Nephron progenitor cell (in vitro differentiated cells): ENCODE measurements around the gene EPHB4.
A peak's percentile ranks its signal among the peaks of the same experiment; 100 is the strongest.

Source experiments
- DNase-seq: peaks from one replicate; pipeline ENCODE4 v3.0.0; 2021
- H3K27ac Mint-ChIP-seq: 2 replicates; pipeline ENCODE4 v1.8.0; 2021; ENCODE audit warnings: mild to moderate bottlenecking, moderate library complexity, mixed read lengths
- H3K27me3 Mint-ChIP-seq: 2 replicates; pipeline ENCODE4 v1.8.0; 2021; ENCODE audit warnings: mild to moderate bottlenecking, low read depth, mixed read lengths; ENCODE audit not compliant: poor library complexity
- H3K36me3 Mint-ChIP-seq: 2 replicates; pipeline ENCODE4 v1.8.0; 2021; ENCODE audit warnings: low read depth, mixed read lengths
- H3K4me1 Mint-ChIP-seq: 2 replicates; pipeline ENCODE4 v1.8.0; 2021; ENCODE audit warnings: mixed read lengths
- H3K4me3 Mint-ChIP-seq: 2 replicates; pipeline ENCODE4 v1.8.0; 2021; ENCODE audit warnings: mild to moderate bottlenecking, moderate library complexity, mixed read lengths
- H3K9me3 Mint-ChIP-seq: 2 replicates; pipeline ENCODE4 v1.8.0; 2021; ENCODE audit warnings: mild to moderate bottlenecking, moderate library complexity, mixed read lengths
- CTCF ChIP-seq: fragments of 200-600 bp; sonication (generic); IDR thresholded peaks from 2 replicates; pipeline ENCODE4 v1.5.0; 2021; ENCODE audit warnings: antibody characterized with exemption

Gene EPHB4

GRCh38 chr7:100779359-100779758 is 48.0 kb downstream of the EPHB4 start:
- no peaks in the 10 kb centered on the region for H3K36me3 Mint-ChIP-seq
- TF ChIP-seq CTCF = no peak
- peaks cover 7% of the 10 kb centered on the region for H3K9me3 Mint-ChIP-seq
- H3K27ac Mint-ChIP-seq = no peak overlapping the region
- DNase-seq = peak; percentile 23
- H3K27me3 Mint-ChIP-seq = peaks cover 26% of the 10 kb centered on the region
- no peaks in the 10 kb centered on the region for H3K4me1 Mint-ChIP-seq
- no peak overlapping the region for H3K4me3 Mint-ChIP-seq

GRCh38 chr7:100778061-100778621 is 49.2 kb downstream of the EPHB4 start:
- Mint-ChIP-seq H3K4me3 (no peak overlapping the region), H3K27me3 (peaks cover 23% of the 10 kb centered on the region)

GRCh38 chr7:100773491-100773890 is 53.8 kb downstream of the EPHB4 start:
- TF ChIP-seq CTCF = no peak
- no peaks in the 10 kb centered on the region for H3K4me1 Mint-ChIP-seq
- DNase-seq = no peak
- no peak overlapping the region for H3K27ac Mint-ChIP-seq
- peaks cover 35% of the 10 kb centered on the region for H3K27me3 Mint-ChIP-seq
- no peaks in the 10 kb centered on the region for H3K36me3 Mint-ChIP-seq
- H3K4me3 Mint-ChIP-seq = no peak overlapping the region
- H3K9me3 Mint-ChIP-seq = no peaks in the 10 kb centered on the region

More at GRCh38 chr7:100778061-100778621, 49.2 kb downstream of the EPHB4 start:
- Mint-ChIP-seq H3K36me3 (no peaks in the 10 kb centered on the region), H3K4me1 (no peaks in the 10 kb centered on the region), H3K27ac (peak overlapping the region; percentile 75), H3K9me3 (no peaks in the 10 kb centered on the region)
- no peak for TF ChIP-seq CTCF
- no peak for DNase-seq

GRCh38 chr7:100768784-100769183 is 58.5 kb downstream of the EPHB4 start:
- Mint-ChIP-seq H3K9me3 (no peaks in the 10 kb centered on the region), H3K27ac (no peak overlapping the region), H3K4me1 (no peaks in the 10 kb centered on the region), H3K27me3 (peaks cover 22% of the 10 kb centered on the region), H3K36me3 (no peaks in the 10 kb centered on the region), H3K4me3 (no peak overlapping the region)
- no peak for DNase-seq
- TF ChIP-seq CTCF = no peak

- no peak for DNase-seq
- Mint-ChIP-seq H3K4me1 (no peaks in the 10 kb centered on the region), H3K9me3 (no peaks in the 10 kb centered on the region), H3K27me3 (peaks cover 17% of the 10 kb centered on the region), H3K4me3 (no peak overlapping the region), H3K27ac (no peak overlapping the region), H3K36me3 (no peaks in the 10 kb centered on the region)
- no peak for TF ChIP-seq CTCF
Observed at GRCh38 chr7:100765250-100765649, 62.1 kb downstream of the EPHB4 start.

- no peak for DNase-seq
- Mint-ChIP-seq H3K4me1 (no peaks in the 10 kb centered on the region), H3K9me3 (no peaks in the 10 kb centered on the region), H3K36me3 (no peaks in the 10 kb centered on the region), H3K27me3 (peaks cover 19% of the 10 kb centered on the region), H3K4me3 (no peak overlapping the region), H3K27ac (no peak overlapping the region)
- TF ChIP-seq CTCF = no peak
Observed at GRCh38 chr7:100764841-100765240, 62.5 kb downstream of the EPHB4 start.
